Fibroblast of skin of back (primary cell): ENCODE data around the gene GGCX.
"Not testable (repeated sequence)": the region's sequence is repeated elsewhere in the genome, so short reads cannot be mapped to it uniquely, and the experiment has no call there.

Experiments
- DNase-seq: peaks from one replicate; pipeline ENCODE4 v3.0.0-alpha.2; 2013

GGCX gene

GRCh38 chr2:85566265-85566664, 5.0 kb upstream of the GGCX start:
- no peak for DNase-seq

GRCh38 chr2:85564144-85564563, 2.9 kb upstream of the GGCX start:
- DNase-seq: no peak

GRCh38 chr2:85560812-85561279, 447 bp downstream of the GGCX start:
- DNase-seq: no peak

GRCh38 chr2:85560403-85560726, 928 bp downstream of the GGCX start:
- not testable (repeated sequence) for DNase-seq

GRCh38 chr2:85558160-85558559, 3.1 kb downstream of the GGCX start:
- no peak for DNase-seq

GRCh38 chr2:85557130-85557529, 4.2 kb downstream of the GGCX start:
- no peak for DNase-seq

- DNase-seq: no peak
These were observed 6.2 kb downstream of the GGCX start for GRCh38 chr2:85554980-85555612.

- no peak for DNase-seq
These were observed 8.1 kb downstream of the GGCX start for GRCh38 chr2:85553184-85553583.

- peak; percentile 60 for DNase-seq
These were observed 9.3 kb downstream of the GGCX start for GRCh38 chr2:85551698-85552678.

- DNase-seq: no peak
These were observed 10.8 kb downstream of the GGCX start for GRCh38 chr2:85550486-85550885.

GRCh38 chr2:85549826-85550225, 11.5 kb downstream of the GGCX start:
- peak; percentile 89 for DNase-seq

- DNase-seq: no peak
These were observed 12.2 kb downstream of the GGCX start for GRCh38 chr2:85549095-85549494.

GRCh38 chr2:85548608-85548900, 12.7 kb downstream of the GGCX start:
- no peak for DNase-seq

- no peak for DNase-seq
These were observed 13.3 kb downstream of the GGCX start for GRCh38 chr2:85547859-85548607.

- no peak for DNase-seq
These were observed 14.0 kb downstream of the GGCX start for GRCh38 chr2:85547089-85547858.

GRCh38 chr2:85545780-85546240, 15.5 kb downstream of the GGCX start:
- DNase-seq: no peak

- not testable (repeated sequence) for DNase-seq
These were observed 16.1 kb downstream of the GGCX start for GRCh38 chr2:85544915-85545779.

- DNase-seq: not testable (repeated sequence)
These were observed 17.0 kb downstream of the GGCX start for GRCh38 chr2:85544254-85544691.

GRCh38 chr2:85542777-85543176, 18.5 kb downstream of the GGCX start:
- DNase-seq: no peak

GRCh38 chr2:85541753-85542457, 19.4 kb downstream of the GGCX start:
- DNase-seq: no peak

- DNase-seq: no peak
These were observed 20.0 kb downstream of the GGCX start for GRCh38 chr2:85541262-85541661.
